Liver (tissue), 9 donors: ENCODE measurements around the gene SMARCC1. TPM values are rescaled to one million over a fixed set of nuclear protein-coding genes. Genes with fewer than 3 reads are reported as not detected.
"Not testable (repeated sequence)": the region's sequence is repeated elsewhere in the genome, so short reads cannot be mapped to it uniquely, and the experiment has no call there.

Experiments
- DNase-seq: peaks from one replicate; pipeline ENCODE4 v3.0.0-alpha.2; 2017; ENCODE audit warnings: low spot score
- H3K27ac ChIP-seq, 2 donors: one replicate each; pipeline ENCODE4 v1.7.0; 2013; ENCODE audit warnings: inconsistent platforms in 2 of 2, low read length in 2 of 2, control low read depth in 1 of 2, low read depth in 1 of 2, mild to moderate bottlenecking in 1 of 2
- H3K27me3 ChIP-seq, 4 donors: one replicate each; pipeline versions ENCODE4 v1.6.1 to v1.7.0; 2013; ENCODE audit warnings: low read length in 3 of 4, inconsistent platforms in 1 of 4, mild to moderate bottlenecking in 1 of 4, moderate library complexity in 1 of 4; ENCODE audit not compliant: control insufficient read depth in 4 of 4, insufficient read depth in 4 of 4
- H3K36me3 ChIP-seq, 4 donors: one replicate each; pipeline versions ENCODE4 v1.6.1 to v1.7.0; 2013; ENCODE audit warnings: low read length in 3 of 4, mild to moderate bottlenecking in 3 of 4, low read depth in 1 of 4, moderate library complexity in 1 of 4; ENCODE audit not compliant: control insufficient read depth in 4 of 4, insufficient read depth in 3 of 4
- H3K4me1 ChIP-seq, 4 donors: one replicate each; pipeline versions ENCODE4 v1.6.1 to v1.7.0; 2013; ENCODE audit warnings: low read length in 3 of 4, mild to moderate bottlenecking in 3 of 4, moderate library complexity in 1 of 4; ENCODE audit not compliant: control insufficient read depth in 4 of 4, insufficient read depth in 4 of 4
- H3K4me3 ChIP-seq, 3 donors: one replicate each; pipeline versions ENCODE4 v1.6.1 to v1.7.0; 2013; ENCODE audit warnings: low read length in 3 of 3, control low read depth in 1 of 3, low read depth in 1 of 3, mild to moderate bottlenecking in 1 of 3
- H3K9ac ChIP-seq, 2 donors: one replicate each; pipeline ENCODE4 v1.7.0; 2013; ENCODE audit warnings: low read length in 2 of 2, mild to moderate bottlenecking in 2 of 2, moderate library complexity in 2 of 2, control low read depth in 1 of 2, low read depth in 1 of 2
- H3K9me3 ChIP-seq, 4 donors: one replicate each; pipeline versions ENCODE4 v1.6.1 to v1.7.0; 2013; ENCODE audit warnings: low read length in 3 of 4; ENCODE audit not compliant: control insufficient read depth in 4 of 4
- EGR1 ChIP-seq, 2 donors: IDR thresholded peaks; 2 replicates each; pipeline ENCODE4 v1.6.1; 2016 to 2018; ENCODE audit warnings: antibody characterized with exemption in 2 of 2, low read depth in 2 of 2
- FOXA1 ChIP-seq: IDR thresholded peaks from 2 replicates; pipeline ENCODE4 v1.6.1; 2016; ENCODE audit warnings: antibody characterized with exemption
- FOXA2 ChIP-seq: IDR thresholded peaks from 2 replicates; pipeline ENCODE4 v1.6.1; 2016; ENCODE audit warnings: antibody characterized with exemption
- GABPA ChIP-seq, 2 donors: IDR thresholded peaks in 1 of 2; conservative IDR thresholded peaks in 1 of 2; 2 replicates each; pipeline ENCODE4 v1.6.1; 2016; ENCODE audit warnings: antibody characterized with exemption in 2 of 2, mild to moderate bottlenecking in 1 of 2, moderate library complexity in 1 of 2
- HNF4A ChIP-seq, 2 donors: conservative IDR thresholded peaks; 2 replicates each; pipeline ENCODE4 v1.6.1; 2016; ENCODE audit warnings: antibody characterized with exemption in 2 of 2, mild to moderate bottlenecking in 2 of 2
- JUND ChIP-seq, 2 donors: IDR thresholded peaks; 2 replicates each; pipeline ENCODE4 v1.6.1; 2016; ENCODE audit warnings: antibody characterized with exemption in 2 of 2
- NR2F2 ChIP-seq: IDR thresholded peaks from 2 replicates; pipeline ENCODE4 v1.6.1; 2016; ENCODE audit warnings: antibody characterized with exemption
- RXRA ChIP-seq, 2 donors: IDR thresholded peaks; 2 replicates each; pipeline ENCODE4 v1.6.1; 2017 to 2018; ENCODE audit warnings: antibody characterized with exemption in 2 of 2, mild to moderate bottlenecking in 1 of 2
- SP1 ChIP-seq: IDR thresholded peaks from 2 replicates; pipeline ENCODE4 v1.6.1; 2018; ENCODE audit warnings: antibody characterized with exemption, mild to moderate bottlenecking
- TAF1 ChIP-seq: conservative IDR thresholded peaks from 2 replicates; pipeline ENCODE4 v1.6.1; 2016; ENCODE audit warnings: antibody characterized with exemption, mild to moderate bottlenecking
- WGBS: extraction: QIAGEN DNeasy Blood & Tissue Kit; methylation state at CpG from one replicate; pipeline ENCODE4 v1.1.7; 2013; 5-methylcytosine and 5-hydroxymethylcytosine counted together
- polyA plus RNA-seq, 2 donors: library from polyadenylated mRNA; stranded (reverse) in 1 of 2; unstranded in 1 of 2; fragments of 200-250 nt in 1 of 2; fragments of >200 nt in 1 of 2; fragmentation: Nextera tagmentation in 1 of 2; extraction: Ambion mirVana in 1 of 2; gene quantifications; one replicate each; pipeline versions ENCODE4 v1.2.1 to v1.2.3, GENCODE V29; 2013 to 2015
- total RNA-seq, 2 donors: library from RNA; depleted of rRNA; stranded (reverse); fragments of >200 nt; gene quantifications; one replicate each; pipeline ENCODE4 v1.2.3, GENCODE V29; 2014
- TF ChIP-seq, protein P1 (sequence below): IDR thresholded peaks from 2 replicates; pipeline ENCODE4 v1.6.1; 2016; ENCODE audit warnings: antibody characterized with exemption
- TF ChIP-seq, protein P2 (sequence below): IDR thresholded peaks from 2 replicates; pipeline ENCODE4 v1.6.1; 2016; ENCODE audit warnings: antibody characterized with exemption
- TF ChIP-seq, protein P3 (sequence below): IDR thresholded peaks from 2 replicates; pipeline ENCODE4 v1.6.1; 2016; ENCODE audit warnings: antibody characterized with exemption, mild to moderate bottlenecking
- TF ChIP-seq, protein P4 (sequence below): IDR thresholded peaks from 2 replicates; pipeline ENCODE4 v1.6.1; 2016; ENCODE audit warnings: antibody characterized with exemption
- TF ChIP-seq, protein P5 (sequence below): fragments of 150-350 bp; IDR thresholded peaks from 2 replicates; pipeline ENCODE4 v1.5.1; 2017; ENCODE audit warnings: improper control_type of control experiment, low read depth, low read length; ENCODE audit not compliant: missing input control
- donor health status: healthy.
- donor health status: healthy.
- donor health status: healthy.
- donor health status: healthy.
- donor health status: healthy.

SMARCC1 gene
- total and polyA plus RNA-seq, 4 donors, result 6.6 to 19.8 (median 12.6) TPM

DNA sequence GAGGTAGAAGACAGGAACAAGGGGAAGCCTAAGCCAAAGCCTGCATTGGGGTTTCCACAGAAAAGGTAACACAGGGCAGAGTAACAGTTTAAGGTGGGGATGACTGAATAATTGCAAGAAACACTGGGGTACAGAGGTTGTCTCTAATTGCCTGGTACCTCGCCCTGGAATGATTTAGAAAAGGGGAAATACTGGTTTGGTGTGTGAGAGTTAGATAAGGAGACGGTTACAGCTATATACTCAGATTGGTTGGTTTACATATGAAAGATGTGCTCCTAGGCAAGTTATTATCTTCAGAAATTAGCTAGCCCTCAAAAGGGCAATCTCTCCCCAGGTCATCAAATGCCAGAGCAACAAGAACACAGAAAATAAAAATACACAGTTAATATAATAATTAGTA lies 58.8 kb downstream of the SMARCC1 start (continued):
- TF ChIP-seq FOXA2, result no peak
- no peak for TF ChIP-seq FOXA1
- TF ChIP-seq JUND (IDR thresholded peaks at IDR 0.05), result no peak
- TF ChIP-seq, protein P1, sequence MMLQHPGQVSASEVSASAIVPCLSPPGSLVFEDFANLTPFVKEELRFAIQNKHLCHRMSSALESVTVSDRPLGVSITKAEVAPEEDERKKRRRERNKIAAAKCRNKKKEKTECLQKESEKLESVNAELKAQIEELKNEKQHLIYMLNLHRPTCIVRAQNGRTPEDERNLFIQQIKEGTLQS, result no peak
- TF ChIP-seq, protein P2, sequence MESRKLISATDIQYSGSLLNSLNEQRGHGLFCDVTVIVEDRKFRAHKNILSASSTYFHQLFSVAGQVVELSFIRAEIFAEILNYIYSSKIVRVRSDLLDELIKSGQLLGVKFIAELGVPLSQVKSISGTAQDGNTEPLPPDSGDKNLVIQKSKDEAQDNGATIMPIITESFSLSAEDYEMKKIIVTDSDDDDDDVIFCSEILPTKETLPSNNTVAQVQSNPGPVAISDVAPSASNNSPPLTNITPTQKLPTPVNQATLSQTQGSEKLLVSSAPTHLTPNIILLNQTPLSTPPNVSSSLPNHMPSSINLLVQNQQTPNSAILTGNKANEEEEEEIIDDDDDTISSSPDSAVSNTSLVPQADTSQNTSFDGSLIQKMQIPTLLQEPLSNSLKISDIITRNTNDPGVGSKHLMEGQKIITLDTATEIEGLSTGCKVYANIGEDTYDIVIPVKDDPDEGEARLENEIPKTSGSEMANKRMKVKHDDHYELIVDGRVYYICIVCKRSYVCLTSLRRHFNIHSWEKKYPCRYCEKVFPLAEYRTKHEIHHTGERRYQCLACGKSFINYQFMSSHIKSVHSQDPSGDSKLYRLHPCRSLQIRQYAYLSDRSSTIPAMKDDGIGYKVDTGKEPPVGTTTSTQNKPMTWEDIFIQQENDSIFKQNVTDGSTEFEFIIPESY, result no peak
- TF ChIP-seq HNF4A (conservative IDR thresholded peaks at IDR 0.05), result no peak

DNA sequence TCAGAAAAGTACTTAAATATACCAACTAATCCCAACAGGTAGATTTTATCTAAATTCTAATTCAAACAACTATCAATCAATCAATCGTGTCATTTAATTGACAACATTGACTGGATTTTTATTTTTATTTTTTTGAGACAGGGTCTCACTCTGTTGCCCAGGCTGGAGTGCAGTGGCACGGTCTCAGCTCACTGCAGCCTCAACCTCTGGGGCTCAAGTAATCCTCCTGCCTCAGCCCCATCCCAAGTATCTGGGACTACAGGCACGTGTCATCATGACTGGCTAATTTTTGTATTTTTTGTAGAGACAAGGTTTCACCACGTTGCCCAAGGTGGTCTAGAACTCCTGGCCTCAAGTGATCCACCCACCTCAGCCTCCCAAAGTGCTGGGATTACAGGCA lies 64.2 kb downstream of the SMARCC1 start:
- peaks cover 8 to 24% (median 14%) of the 10 kb centered on the region in 4 donors for H3K36me3 ChIP-seq
- not testable (repeated sequence) for H3K27ac ChIP-seq, H3K9ac ChIP-seq, H3K4me1 ChIP-seq, DNase-seq, H3K4me3 ChIP-seq, H3K27me3 ChIP-seq, H3K9me3 ChIP-seq
- WGBS, result 96% methylated on average over 4 of the region's 4 CpGs

DNA sequence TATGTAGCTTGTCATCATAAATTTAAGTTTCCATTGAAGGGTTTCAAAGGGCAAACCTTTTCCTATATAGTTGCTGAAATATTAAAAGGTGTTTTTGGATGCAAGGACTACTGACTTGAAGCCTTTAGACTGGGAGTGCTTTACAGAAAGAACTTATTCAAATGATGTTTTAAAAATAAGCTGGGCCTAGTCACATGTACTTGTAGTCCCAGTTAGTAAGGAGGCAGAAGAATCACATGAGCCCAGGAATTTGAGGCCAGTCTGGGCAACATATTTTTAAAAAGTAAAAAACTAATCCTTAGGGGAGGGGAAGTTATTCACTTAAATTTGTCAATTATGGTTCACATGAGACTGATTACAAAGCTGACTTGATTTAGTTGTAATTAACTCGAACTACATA lies 65.0 kb downstream of the SMARCC1 start:
- Histone ChIP-seq H3K36me3 (peaks cover 8 to 25% (median 14%) of the 10 kb centered on the region in 4 donors), H3K27ac (no peak overlapping the region), H3K9ac (no peak overlapping the region), H3K4me3 (no peak overlapping the region), H3K9me3 (no peaks in the 10 kb centered on the region), H3K27me3 (no peaks in the 10 kb centered on the region), H3K4me1 (no peaks in the 10 kb centered on the region)
- 98% methylated on average over 1 of the region's 1 CpG for WGBS
- TF ChIP-seq, protein P3, sequence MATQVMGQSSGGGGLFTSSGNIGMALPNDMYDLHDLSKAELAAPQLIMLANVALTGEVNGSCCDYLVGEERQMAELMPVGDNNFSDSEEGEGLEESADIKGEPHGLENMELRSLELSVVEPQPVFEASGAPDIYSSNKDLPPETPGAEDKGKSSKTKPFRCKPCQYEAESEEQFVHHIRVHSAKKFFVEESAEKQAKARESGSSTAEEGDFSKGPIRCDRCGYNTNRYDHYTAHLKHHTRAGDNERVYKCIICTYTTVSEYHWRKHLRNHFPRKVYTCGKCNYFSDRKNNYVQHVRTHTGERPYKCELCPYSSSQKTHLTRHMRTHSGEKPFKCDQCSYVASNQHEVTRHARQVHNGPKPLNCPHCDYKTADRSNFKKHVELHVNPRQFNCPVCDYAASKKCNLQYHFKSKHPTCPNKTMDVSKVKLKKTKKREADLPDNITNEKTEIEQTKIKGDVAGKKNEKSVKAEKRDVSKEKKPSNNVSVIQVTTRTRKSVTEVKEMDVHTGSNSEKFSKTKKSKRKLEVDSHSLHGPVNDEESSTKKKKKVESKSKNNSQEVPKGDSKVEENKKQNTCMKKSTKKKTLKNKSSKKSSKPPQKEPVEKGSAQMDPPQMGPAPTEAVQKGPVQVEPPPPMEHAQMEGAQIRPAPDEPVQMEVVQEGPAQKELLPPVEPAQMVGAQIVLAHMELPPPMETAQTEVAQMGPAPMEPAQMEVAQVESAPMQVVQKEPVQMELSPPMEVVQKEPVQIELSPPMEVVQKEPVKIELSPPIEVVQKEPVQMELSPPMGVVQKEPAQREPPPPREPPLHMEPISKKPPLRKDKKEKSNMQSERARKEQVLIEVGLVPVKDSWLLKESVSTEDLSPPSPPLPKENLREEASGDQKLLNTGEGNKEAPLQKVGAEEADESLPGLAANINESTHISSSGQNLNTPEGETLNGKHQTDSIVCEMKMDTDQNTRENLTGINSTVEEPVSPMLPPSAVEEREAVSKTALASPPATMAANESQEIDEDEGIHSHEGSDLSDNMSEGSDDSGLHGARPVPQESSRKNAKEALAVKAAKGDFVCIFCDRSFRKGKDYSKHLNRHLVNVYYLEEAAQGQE, result no peak
- TF ChIP-seq EGR1 (IDR thresholded peaks at IDR 0.05; ENCODE audit: low read depth in 2 of 2) (no peak), GABPA (IDR thresholded peaks at IDR 0.05 in 1 of 2, conservative IDR thresholded peaks at IDR 0.05 in 1 of 2) (no peak), SP1 (no peak)
- no peak for DNase-seq

DNA sequence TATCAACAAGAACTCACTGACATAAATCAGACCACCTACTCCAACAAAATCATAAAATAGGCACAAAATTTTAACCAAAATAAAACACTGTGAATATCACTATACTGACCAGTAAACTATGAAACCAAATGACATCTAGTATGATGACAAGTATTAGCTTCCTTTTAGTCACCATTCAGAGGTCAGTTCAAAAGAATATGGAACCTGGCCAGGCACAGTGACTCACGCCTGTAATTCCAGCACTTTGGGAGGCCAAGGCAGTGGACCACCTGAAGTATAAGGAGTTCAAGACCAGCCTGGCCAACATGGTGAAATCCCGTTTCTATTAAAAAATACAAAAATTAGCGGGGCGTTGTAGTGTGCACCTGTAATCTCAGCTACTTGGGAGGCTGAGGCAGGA lies 65.8 kb downstream of the SMARCC1 start:
- Histone ChIP-seq H3K9me3 (no peaks in the 10 kb centered on the region), H3K36me3 (peaks cover 8 to 32% (median 16%) of the 10 kb centered on the region in 4 donors), H3K27ac (no peak overlapping the region), H3K4me1 (no peaks in the 10 kb centered on the region), H3K9ac (no peak overlapping the region), H3K27me3 (no peaks in the 10 kb centered on the region), H3K4me3 (no peak overlapping the region)
- no peak for DNase-seq
- 95% methylated on average over 4 of the region's 4 CpGs for WGBS
- TF ChIP-seq EGR1 (IDR thresholded peaks at IDR 0.05; ENCODE audit: low read depth in 2 of 2) (no peak), TAF1 (no peak), RXRA (IDR thresholded peaks at IDR 0.05) (no peak), GABPA (IDR thresholded peaks at IDR 0.05 in 1 of 2, conservative IDR thresholded peaks at IDR 0.05 in 1 of 2) (no peak), SP1 (no peak), FOXA2 (no peak), NR2F2 (no peak), FOXA1 (no peak)
- TF ChIP-seq, protein P1, result no peak
- TF ChIP-seq, protein P2, result no peak
- TF ChIP-seq, protein P4, sequence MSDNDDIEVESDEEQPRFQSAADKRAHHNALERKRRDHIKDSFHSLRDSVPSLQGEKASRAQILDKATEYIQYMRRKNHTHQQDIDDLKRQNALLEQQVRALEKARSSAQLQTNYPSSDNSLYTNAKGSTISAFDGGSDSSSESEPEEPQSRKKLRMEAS, result no peak
- TF ChIP-seq, protein P5, sequence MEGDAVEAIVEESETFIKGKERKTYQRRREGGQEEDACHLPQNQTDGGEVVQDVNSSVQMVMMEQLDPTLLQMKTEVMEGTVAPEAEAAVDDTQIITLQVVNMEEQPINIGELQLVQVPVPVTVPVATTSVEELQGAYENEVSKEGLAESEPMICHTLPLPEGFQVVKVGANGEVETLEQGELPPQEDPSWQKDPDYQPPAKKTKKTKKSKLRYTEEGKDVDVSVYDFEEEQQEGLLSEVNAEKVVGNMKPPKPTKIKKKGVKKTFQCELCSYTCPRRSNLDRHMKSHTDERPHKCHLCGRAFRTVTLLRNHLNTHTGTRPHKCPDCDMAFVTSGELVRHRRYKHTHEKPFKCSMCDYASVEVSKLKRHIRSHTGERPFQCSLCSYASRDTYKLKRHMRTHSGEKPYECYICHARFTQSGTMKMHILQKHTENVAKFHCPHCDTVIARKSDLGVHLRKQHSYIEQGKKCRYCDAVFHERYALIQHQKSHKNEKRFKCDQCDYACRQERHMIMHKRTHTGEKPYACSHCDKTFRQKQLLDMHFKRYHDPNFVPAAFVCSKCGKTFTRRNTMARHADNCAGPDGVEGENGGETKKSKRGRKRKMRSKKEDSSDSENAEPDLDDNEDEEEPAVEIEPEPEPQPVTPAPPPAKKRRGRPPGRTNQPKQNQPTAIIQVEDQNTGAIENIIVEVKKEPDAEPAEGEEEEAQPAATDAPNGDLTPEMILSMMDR, result no peak
